ENCODE results near the gene PACS2.

Gene PACS2

GRCh38 chr14:105388976-105389375 is 74.4 kb downstream of the PACS2 start:
- no peak for DNase-seq

DNA sequence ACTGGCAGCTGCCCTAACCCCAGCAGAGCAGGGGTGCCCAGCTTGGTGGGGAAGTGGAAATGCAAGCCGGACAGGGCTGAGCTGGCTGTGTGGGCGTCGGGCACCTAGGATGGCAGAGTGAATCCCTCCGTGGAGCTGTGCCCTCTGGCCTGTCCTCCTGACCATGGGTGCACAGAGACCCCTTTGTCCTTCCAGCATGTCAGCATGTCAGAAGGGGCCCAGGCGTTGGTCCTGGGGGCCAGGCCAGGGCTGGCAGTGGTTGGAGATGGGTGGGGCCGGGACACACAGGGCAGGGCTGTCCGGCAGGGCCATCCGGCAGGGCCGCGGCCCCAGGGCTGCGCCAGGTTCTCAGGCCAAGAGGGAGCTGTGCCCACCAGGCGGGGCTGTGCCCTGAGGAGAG is 75.0 kb downstream of the PACS2 start:
- no peak for DNase-seq

DNA sequence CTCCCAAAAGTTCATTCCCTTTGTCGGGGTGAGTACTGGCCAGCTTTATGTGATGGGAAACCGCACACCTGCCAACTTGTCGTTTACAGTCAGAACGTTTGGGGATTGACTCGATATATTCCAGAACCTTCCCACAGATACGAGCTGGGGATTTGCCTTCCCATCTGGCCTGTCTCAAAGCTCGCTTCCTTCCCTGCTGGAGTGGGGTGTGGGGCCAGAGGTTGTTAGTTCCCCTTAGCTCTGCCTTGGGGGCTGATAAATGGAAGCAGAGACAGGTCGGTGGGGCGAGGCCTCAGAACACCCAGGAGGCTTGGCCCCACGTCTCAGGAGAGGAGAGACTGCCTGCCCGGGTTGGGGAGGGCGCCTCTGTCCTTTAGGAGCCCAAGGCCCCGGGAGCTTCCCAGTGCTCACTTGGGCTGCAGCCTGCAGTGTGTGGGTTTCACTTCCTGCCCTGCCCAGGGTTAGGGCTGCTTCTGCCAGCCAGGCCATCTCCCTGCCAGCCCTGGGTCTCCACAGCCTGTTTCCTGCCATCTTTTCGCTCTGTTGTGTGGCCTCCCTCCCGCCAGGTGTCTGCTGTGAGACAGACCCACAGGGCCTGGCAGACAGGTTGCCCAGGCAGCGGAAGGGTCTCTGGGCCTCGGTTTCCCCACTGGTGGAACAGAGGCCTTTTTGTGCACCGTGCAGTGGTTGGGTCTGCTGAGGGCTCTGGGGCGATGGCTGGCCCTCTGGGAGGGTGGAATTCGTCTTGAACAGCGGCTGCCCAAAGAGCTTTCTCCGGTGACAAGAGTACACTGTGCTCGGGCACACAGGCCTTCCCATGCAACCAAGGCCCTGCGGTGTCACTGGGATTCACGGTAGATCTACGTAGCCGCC is 75.7 kb downstream of the PACS2 start:
- DNase-seq = no peak

DNA sequence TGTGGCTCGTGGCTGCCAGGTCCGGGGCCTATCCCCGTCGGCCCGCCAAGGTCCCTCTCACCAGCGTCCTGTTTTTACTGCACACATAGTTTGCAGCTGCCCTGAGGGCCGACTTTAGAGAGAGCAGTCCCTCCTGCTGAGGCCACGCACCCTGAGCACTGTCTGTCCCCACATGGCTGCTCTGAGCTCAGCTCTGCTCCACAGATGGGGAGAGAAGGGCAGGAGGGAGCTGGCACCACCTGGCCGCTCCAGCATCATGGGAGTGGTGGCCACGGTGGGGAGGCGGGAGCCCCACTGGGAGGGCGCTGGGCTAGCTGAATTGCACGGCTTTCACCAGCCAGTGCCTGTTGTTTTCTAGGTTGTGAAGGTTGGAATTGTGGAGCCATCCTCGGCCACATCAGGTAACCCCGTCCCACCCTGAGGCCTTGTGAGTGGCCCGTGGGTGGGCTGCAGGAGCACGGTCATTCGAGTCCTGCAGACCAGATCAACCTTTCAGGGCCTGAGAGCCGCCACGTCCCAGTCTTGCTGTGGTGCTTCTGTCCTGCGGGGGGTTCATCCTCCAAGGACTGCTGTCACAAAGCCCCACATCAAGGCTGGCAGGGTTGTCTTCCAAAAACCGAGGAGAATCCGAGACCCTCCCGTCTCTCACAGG is 76.4 kb downstream of the PACS2 start:
- no peak for DNase-seq

DNA sequence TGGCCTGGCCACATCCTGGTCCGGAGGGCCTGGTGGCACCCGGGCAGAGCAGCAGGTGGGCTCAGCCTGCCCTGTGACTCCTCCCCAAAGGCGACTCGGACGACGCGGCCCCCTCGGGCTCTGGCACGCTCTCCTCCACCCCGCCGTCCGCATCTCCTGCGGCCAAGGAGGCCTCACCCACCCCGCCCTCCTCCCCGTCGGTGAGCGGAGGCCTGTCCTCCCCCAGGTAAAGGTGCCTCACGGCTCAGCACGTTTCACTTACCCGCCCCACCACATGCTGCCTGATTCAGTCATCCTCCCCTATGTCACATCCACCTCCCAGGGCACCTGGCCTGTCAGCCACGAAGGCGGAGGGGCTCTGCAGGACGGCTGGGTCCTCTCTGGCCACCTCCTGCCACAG is 77.0 kb downstream of the PACS2 start:
- no peak for DNase-seq

DNA sequence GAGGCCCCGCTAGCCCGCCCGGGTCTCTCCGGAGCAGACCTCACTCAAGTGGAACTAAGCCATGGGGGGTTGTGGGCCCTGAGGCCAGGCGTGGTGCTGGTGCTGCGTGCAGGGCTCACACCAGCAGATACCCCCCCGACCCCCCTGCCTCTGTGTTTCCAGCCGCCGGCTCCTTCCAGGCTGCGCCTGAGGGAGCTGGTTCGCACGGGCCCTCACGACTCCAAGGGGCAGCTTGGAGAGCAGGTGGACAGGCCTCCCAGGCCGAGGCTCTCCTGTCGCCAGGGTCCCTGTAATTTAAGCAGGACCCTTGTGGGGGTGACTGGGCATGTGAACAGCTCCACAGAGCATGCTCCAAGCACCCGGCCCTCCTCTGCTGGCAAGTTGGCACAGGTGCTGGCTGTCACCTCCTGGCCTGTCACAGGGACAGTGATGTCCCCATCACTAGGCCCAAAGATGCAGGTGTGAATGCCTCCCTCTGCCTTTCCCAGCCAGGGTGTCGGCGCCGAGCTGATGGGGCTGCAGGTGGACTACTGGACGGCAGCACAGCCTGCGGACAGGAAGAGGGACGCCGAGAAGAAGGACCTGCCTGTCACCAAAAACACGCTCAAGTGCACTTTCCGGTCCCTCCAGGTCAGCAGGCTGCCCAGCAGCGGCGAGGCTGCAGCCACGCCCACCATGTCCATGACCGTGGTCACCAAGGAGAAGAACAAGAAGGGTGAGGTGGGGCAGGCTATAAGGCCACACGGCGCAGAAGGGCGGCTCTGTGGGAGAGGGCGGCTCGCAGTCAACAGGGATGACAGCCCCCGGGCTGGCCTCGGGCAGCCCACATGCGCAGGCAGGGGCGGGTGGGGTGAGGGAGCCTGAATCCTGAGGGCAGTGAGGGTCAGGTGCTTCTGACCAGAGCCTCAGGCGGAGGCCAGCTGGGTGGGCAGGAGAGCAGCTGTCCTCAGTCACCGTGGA is 77.9 kb downstream of the PACS2 start:
- DNase-seq = no peak

- DNase-seq = no peak
These were observed 78.6 kb downstream of the PACS2 start for GRCh38 chr14:105393151-105393550.

- no peak for DNase-seq
These were observed 80.4 kb downstream of the PACS2 start for GRCh38 chr14:105394714-105395537.

DNA sequence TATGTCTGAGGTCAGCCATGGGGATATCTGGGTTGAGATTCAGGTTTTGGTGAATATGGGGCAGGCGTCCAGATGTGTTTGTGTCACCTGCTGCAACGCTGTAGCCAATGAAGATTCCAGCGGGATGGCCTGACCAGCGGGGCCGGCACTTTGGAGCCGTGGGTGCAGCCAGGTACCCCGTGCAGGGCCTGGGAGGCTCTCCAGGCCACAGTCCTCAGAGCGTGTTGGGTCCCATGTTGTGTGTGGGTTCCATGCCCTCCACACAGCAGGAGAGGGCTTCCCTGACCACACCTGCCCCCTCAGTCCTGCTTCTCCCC is 80.9 kb downstream of the PACS2 start:
- no peak for DNase-seq

DNA sequence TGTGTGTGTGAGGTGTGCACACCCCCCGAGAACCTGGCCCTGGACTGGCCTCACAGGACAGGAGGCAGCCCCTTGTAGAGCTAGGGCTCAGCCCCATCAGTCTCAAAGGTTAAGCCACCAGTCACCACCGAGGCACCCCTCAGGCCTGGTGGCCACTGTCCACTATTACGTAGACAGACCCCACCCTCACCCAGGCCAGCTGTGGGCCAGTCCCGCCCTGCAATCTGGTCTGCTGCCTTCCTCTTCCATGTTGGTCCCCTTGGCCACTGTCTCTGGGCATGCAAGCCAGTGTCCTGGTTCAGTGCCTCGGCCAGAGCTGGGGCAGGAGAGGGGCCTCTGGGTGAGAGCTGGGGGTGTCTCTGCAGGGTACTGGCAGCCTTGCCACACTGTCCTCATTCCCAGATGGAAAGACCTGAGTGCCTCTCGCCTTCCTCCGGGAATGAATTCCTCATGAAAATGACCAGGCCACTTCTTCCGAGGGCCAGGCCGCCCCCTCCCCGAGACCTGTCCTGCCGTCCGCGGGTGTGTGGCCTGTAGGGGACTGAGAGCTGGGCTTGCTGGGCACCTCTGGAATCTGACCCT is 82.9 kb downstream of the PACS2 start:
- DNase-seq = no peak

DNA sequence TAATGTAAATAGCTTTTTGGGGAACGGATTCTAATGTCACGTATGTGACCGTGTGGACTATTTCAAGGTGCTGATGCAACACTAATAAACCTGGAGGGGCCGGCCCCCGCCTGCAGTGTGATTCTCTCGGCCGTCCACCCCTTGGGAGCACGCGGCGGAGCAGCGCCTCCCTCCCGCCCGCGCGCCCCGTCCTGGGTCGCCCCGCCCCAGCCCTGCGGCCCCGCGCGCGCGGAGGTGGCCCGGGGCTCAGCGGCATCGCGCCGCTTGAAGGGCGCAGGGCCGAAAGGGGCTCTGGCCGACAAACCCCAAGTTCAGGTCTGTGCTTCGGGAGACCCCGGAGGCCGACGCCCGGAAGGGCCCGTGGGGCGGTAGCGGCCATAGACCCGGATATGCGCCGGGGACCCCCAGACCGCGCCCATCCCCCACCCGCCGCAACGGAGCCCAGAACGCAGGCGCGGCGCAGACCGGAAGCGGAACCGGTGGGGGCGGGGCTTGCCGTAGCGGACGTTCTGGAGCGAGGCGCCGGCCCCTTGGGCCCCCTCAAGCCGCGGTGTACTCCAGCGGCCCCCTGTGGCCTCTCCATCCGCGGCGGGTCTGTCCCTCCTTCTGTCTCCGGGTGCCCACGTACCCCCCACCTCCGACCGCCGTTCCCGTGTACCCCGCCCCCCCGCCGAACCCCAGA is 83.6 kb downstream of the PACS2 start, which contains the start of gene TEX22:
Gene TEX22 (plus strand): TSS at position 495 of the 682 bp plus-strand sequence. CDS start 803 bp downstream, outside the sequence.
- peak; percentile 87 for DNase-seq

- DNase-seq = no peak
These were observed 84.3 kb downstream of the PACS2 start for GRCh38 chr14:105398726-105399465.

GRCh38 chr14:105399466-105399775 is 84.9 kb downstream of the PACS2 start:
- DNase-seq = no peak

DNA sequence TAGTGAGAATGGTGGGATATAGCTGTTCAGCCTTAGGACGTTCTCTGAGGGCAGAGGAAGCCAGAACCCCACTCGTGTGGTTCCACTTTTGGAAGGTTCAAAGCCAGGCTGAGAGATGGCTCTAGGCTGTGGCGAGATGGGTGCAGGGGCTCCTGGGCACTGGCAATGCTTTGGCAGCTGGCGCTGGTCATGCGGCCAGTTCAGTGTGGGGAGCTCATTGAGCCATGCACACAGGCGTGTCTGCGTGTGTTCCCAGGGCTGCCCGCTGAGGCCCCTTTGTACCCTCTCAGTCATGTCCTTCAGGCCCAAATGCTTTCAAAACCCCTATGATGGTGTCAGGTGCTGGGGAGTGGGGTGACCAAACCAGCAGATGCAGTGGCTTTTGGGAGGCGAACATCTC is 85.5 kb downstream of the PACS2 start:
- no peak for DNase-seq

GRCh38 chr14:105401699-105402098 is 87.2 kb downstream of the PACS2 start:
- DNase-seq = no peak

DNA sequence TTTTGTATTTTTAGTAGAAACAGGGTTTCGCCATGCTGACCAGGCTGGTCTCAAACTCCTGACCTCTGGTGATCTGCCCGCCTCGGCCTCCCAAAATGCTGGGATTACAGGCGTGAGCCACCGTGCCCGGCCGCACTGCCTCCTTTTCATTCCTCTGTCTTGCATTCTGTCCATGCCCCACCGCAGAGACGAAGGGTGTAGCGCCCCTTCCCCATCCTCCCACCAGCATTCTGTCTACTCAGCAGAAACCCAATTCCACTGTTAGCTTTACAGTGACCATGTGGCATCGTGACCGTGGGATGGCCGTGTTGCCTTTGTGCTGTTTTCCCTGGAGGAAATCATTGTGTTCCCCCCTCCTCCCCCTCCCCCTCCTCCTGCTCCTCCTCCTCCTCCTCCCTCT is 94.0 kb downstream of the PACS2 start:
- no peak for DNase-seq

DNA sequence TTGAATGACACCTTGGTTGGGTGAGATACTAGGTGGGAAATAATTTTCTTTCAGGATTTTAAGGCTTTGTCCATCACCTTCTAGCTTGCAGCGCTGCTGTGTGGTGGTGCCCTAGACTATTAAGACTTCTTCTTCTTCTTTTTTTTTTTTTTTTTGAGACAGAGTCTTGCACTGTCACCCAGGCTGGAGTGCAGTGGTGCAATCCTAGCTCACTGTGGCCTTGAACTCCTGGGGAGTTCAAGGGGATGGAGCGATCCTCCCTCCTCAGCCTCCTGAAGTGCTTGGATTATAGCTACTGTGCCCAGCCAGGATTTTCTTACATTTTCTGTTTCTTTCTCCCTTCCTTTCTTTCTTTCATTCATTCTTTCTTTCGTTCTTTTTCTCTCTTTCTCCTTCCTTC is 94.8 kb downstream of the PACS2 start:
- no peak for DNase-seq

- DNase-seq = no peak
These were observed 96.1 kb downstream of the PACS2 start for GRCh38 chr14:105410642-105411016.

DNA sequence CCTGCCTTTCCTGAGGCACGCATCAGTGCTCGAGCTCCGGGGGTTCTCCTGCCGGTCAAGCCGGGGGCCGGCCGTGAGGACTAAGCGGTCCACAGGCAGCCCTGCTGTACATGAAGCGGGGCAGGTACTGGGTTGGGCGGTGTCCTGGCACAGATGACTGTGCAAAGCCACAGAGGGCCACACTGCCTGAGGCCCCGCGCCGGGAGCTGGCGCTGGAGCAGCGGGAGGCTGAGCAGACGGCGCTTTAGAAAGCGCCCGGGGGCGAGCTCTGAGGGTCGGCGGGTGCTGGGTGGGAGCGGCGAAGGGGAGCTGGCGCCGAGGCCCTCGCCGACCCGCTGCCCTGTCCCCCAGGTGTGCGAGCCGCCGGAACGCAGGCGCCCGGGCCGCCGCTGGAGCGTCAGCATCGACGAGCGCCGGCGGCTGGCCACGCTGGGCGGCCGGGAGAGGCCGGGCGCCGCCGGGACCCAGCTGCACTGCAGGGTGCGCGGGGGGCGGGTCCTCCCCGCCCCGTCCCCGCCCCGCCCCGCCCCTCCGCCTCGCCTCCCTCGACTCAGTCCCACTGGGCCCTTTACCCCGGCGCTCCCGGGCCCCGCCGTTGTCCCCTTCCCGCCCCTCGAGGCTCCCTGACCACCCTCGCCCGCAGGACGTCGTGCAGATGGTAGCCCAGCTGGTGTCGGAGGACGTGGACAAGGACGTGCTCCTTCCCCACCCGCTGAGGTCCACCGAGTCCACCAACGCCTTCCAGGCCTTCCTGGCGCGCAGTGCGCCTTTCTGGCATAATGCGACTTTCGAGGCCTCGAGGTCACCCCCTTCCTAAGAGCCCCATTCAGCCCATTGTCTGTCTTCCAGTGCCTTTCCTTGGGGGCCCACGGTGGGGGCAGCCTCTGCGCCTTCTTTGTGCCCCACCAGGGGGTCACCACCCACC is 96.7 kb downstream of the PACS2 start:
- DNase-seq = peak; percentile 14
